ENCODE results near the gene IL19. TPM values are rescaled to one million over a fixed set of nuclear protein-coding genes. Genes with fewer than 3 reads are reported as not detected.

IL19 gene
- total and polyA plus RNA-seq, 2 of the 13 experiments (the other 11 are each of a cell fraction or from before 2014, with no cell fraction given) = not detected

- TF ChIP-seq ZNF275 (CRISPR knock-in tag; IDR thresholded peaks at IDR 0.05; ENCODE audit: borderline replicate concordance) = no peak
- TF ChIP-seq NFIB (CRISPR knock-in tag; IDR thresholded peaks at IDR 0.05; ENCODE audit: borderline replicate concordance) = no peak
- no peak for TF ChIP-seq SNAPC5 (CRISPR knock-in tag; IDR thresholded peaks at IDR 0.05; ENCODE audit: borderline replicate concordance)
Measured at GRCh38 chr1:206880314-206880713, 109.7 kb downstream of the IL19 start (continued).

- Histone ChIP-seq H2AFZ (ENCODE audit: low read length) (no peak overlapping the region), H3K36me3 (replicated peaks in 1 of 2; ENCODE audit: control insufficient read depth in 1 of 2, insufficient read depth in 2 of 2, low read length in 2 of 2) (no peaks in the 10 kb centered on the region), H3K4me2 (ENCODE audit: low read depth, low read length) (no peak overlapping the region), H3K4me1 (ENCODE audit: insufficient read depth, low read length) (no peaks in the 10 kb centered on the region), H4K20me1 (ENCODE audit: insufficient read depth, low read length) (no peaks in the 10 kb centered on the region), H3K27ac (ENCODE audit: extremely low read length, insufficient read depth, low read length) (no peak overlapping the region), H3K9ac (ENCODE audit: insufficient read depth, low read depth, low read length) (no peak overlapping the region), H3K4me3 (replicated peaks in 1 of 3; ENCODE audit: insufficient read depth in 1 of 3, low read depth in 2 of 3, low read length in 3 of 3) (no peak overlapping the region), H3K79me2 (ENCODE audit: insufficient read depth, low read length) (no peaks in the 10 kb centered on the region), H3K9me3 (ENCODE audit: low read length) (peaks cover 20% of the 10 kb centered on the region), H3K27me3 (ENCODE audit: control insufficient read depth in 1 of 2, insufficient read depth in 2 of 2, low read length in 2 of 2) (peaks cover 0 to 4% of the 10 kb centered on the region in 2 experiments; a peak in 3 of 5 replicates)
- in situ Hi-C loops (cut with HindIII; ENCODE audit: extremely low pct_ligation_motif_present, low pct_unique_long_range_greater_than_20kb) = no loop called here
- ChIA-PET POLR2A (no interaction called here), CTCF (ENCODE audit: low intra/inter-chr PET ratio, low total read pairs) (no interaction called here)
- DNase-seq (ENCODE audit: low spot score) (no peak), FAIRE-seq (no peak), ATAC-seq (no peak)
- BruUV-seq (replicated peaks) = no TSS peak
- intact Hi-C loops (cut with micrococcal nuclease; ENCODE audit: unreplicated experiment) = no loop called here
- WGBS (ENCODE audit: low lambda C conversion rate) = 11% methylated on average over 3 of the region's 3 CpGs
- TF ChIP-seq ZNF362 (CRISPR knock-in tag; IDR thresholded peaks at IDR 0.05; ENCODE audit: borderline replicate concordance) = no peak
- no peak for TF ChIP-seq TFDP1 (CRISPR knock-in tag; IDR thresholded peaks at IDR 0.05; ENCODE audit: borderline replicate concordance)
- no peak for TF ChIP-seq MEF2D (CRISPR knock-in tag; IDR thresholded peaks at IDR 0.05)
- TF ChIP-seq THAP9 (CRISPR knock-in tag; IDR thresholded peaks at IDR 0.05; ENCODE audit: borderline replicate concordance) = no peak
- TF ChIP-seq ZC3H13 (CRISPR knock-in tag; IDR thresholded peaks at IDR 0.05) = no peak
- TF ChIP-seq ZNF740 (CRISPR knock-in tag; IDR thresholded peaks at IDR 0.05) = no peak
- TF ChIP-seq ZNF576 (CRISPR knock-in tag; IDR thresholded peaks at IDR 0.05) = no peak
- TF ChIP-seq ZNF784 (CRISPR knock-in tag; IDR thresholded peaks at IDR 0.05; ENCODE audit: borderline replicate concordance) = no peak
- TF ChIP-seq ZFP36 (IDR thresholded peaks at IDR 0.05; ENCODE audit: borderline replicate concordance, low read depth, low read length, partially characterized antibody) = no peak
- no peak for TF ChIP-seq ZFP90 (CRISPR knock-in tag; IDR thresholded peaks at IDR 0.05; ENCODE audit: borderline replicate concordance)
- TF ChIP-seq DPF2 (CRISPR knock-in tag; IDR thresholded peaks at IDR 0.05; ENCODE audit: borderline replicate concordance, low read depth) = no peak
Measured at GRCh38 chr1:206882555-206882954, 112.0 kb downstream of the IL19 start.
